Measurements from ENCODE around the gene NUBP2.

The NUBP2 gene

GRCh38 chr16:1782408-1783264 is at the start of gene NUBP2, which contains the start of gene SPSB3:
Gene NUBP2, plus strand, starts transcription at chr16:1782960. Its CDS starts 61 bp downstream, at chr16:1783021.
Gene SPSB3, minus strand, starts transcription at chr16:1782571. Its CDS starts 1,088 bp downstream, at chr16:1781483.
- peak; percentile 97 for DNase-seq

- no peak for DNase-seq
Observed at GRCh38 chr16:1734123-1734522, 48.6 kb upstream of the NUBP2 start.

- DNase-seq = no peak
Observed at GRCh38 chr16:1734816-1735215, 47.9 kb upstream of the NUBP2 start.

- no peak for DNase-seq
Observed at GRCh38 chr16:1740234-1740633, 42.5 kb upstream of the NUBP2 start.

- no peak for DNase-seq
Observed at GRCh38 chr16:1740781-1741490, 41.8 kb upstream of the NUBP2 start.

- no peak for DNase-seq
Observed at GRCh38 chr16:1741553-1742165, 41.1 kb upstream of the NUBP2 start.

GRCh38 chr16:1743376-1744337 is 39.1 kb upstream of the NUBP2 start:
- DNase-seq = no peak

- no peak for DNase-seq
Observed at GRCh38 chr16:1744338-1744840, 38.4 kb upstream of the NUBP2 start.

- no peak for DNase-seq
Observed at GRCh38 chr16:1745181-1745899, 37.4 kb upstream of the NUBP2 start.

- no peak for DNase-seq
Observed at GRCh38 chr16:1745900-1746692, 36.7 kb upstream of the NUBP2 start.

GRCh38 chr16:1746693-1747195 is 36.0 kb upstream of the NUBP2 start:
- no peak for DNase-seq

GRCh38 chr16:1747934-1748333 is 34.8 kb upstream of the NUBP2 start:
- DNase-seq = no peak

- DNase-seq = no peak
Observed at GRCh38 chr16:1749152-1750117, 33.3 kb upstream of the NUBP2 start.

- DNase-seq = no peak
Observed at GRCh38 chr16:1751946-1752345, 30.8 kb upstream of the NUBP2 start.

GRCh38 chr16:1752853-1753252 is 29.9 kb upstream of the NUBP2 start:
- no peak for DNase-seq

- DNase-seq = no peak
Observed at GRCh38 chr16:1754204-1754603, 28.6 kb upstream of the NUBP2 start.

GRCh38 chr16:1757714-1758461 is 24.9 kb upstream of the NUBP2 start:
- DNase-seq = no peak

- DNase-seq = no peak
Observed at GRCh38 chr16:1758923-1759322, 23.8 kb upstream of the NUBP2 start.
